ENCODE results near the gene YLPM1. TPM values are rescaled to one million over a fixed set of nuclear protein-coding genes. Genes with fewer than 3 reads are reported as not detected.

Gene YLPM1
- total RNA-seq, 1 donor from 2014 or later: 49.5 TPM

- H4K20me1 ChIP-seq (ENCODE audit: insufficient read depth, low read length): no peaks in the 10 kb centered on the region
- no peak overlapping the region for H3K4me3 ChIP-seq (ENCODE audit: insufficient read depth, low read depth, low read length)
- TF ChIP-seq EZH2 (IDR thresholded peaks at IDR 0.05; ENCODE audit: insufficient read depth, low read length) (no peak), CTCF (IDR thresholded peaks at IDR 0.05; ENCODE audit: insufficient read depth, low read depth, low read length) (no peak)
- DNase-seq (ENCODE audit: low read depth): peak; percentile 37
- H3K4me2 ChIP-seq (ENCODE audit: low read length): no peak overlapping the region
- no peaks in the 10 kb centered on the region for H3K27me3 Mint-ChIP-seq (ENCODE audit: low read depth, unreplicated experiment)
- H3K4me3 Mint-ChIP-seq (ENCODE audit: unreplicated experiment): no peak overlapping the region
- H3K4me1 Mint-ChIP-seq (ENCODE audit: low read depth, unreplicated experiment): peaks cover 4% of the 10 kb centered on the region
- peaks cover 6% of the 10 kb centered on the region for H3K36me3 Mint-ChIP-seq (ENCODE audit: low read depth, unreplicated experiment)
- no peaks in the 10 kb centered on the region for H3K27me3 ChIP-seq (ENCODE audit: insufficient read depth, low read length)
- no peak for FAIRE-seq
- H3K79me2 ChIP-seq (ENCODE audit: insufficient read depth, low read length): no peaks in the 10 kb centered on the region
- H3K9me3 Mint-ChIP-seq (ENCODE audit: unreplicated experiment): no peaks in the 10 kb centered on the region
- H3K27ac ChIP-seq (ENCODE audit: low read depth, low read length): no peak overlapping the region
- peaks cover 36% of the 10 kb centered on the region for H3K36me3 ChIP-seq (ENCODE audit: insufficient read depth, low read length)
- H3K9ac ChIP-seq (ENCODE audit: low read length): no peak overlapping the region
- no peak overlapping the region for H2AFZ ChIP-seq (ENCODE audit: low read depth, low read length)
- no peaks in the 10 kb centered on the region for H3K9me3 ChIP-seq (ENCODE audit: insufficient read depth, low read depth, low read length)
- no peak overlapping the region for H3K27ac Mint-ChIP-seq (ENCODE audit: unreplicated experiment)
- H3K4me1 ChIP-seq (ENCODE audit: insufficient read depth, low read length): no peaks in the 10 kb centered on the region
Observed at GRCh38 chr14:74824997-74825396, 61.9 kb downstream of the YLPM1 start.

GRCh38 chr14:74826574-74826973 lies 63.5 kb downstream of the YLPM1 start:
- Histone ChIP-seq H4K20me1 (ENCODE audit: insufficient read depth, low read length) (no peaks in the 10 kb centered on the region), H3K4me2 (ENCODE audit: low read length) (no peak overlapping the region), H3K27me3 (ENCODE audit: insufficient read depth, low read length) (no peaks in the 10 kb centered on the region), H3K27ac (ENCODE audit: low read depth, low read length) (no peak overlapping the region), H2AFZ (ENCODE audit: low read depth, low read length) (no peak overlapping the region), H3K9ac (ENCODE audit: low read length) (no peak overlapping the region), H3K4me1 (ENCODE audit: insufficient read depth, low read length) (no peaks in the 10 kb centered on the region), H3K79me2 (ENCODE audit: insufficient read depth, low read length) (no peaks in the 10 kb centered on the region), H3K36me3 (ENCODE audit: insufficient read depth, low read length) (peaks cover 31% of the 10 kb centered on the region), H3K4me3 (ENCODE audit: insufficient read depth, low read depth, low read length) (no peak overlapping the region), H3K9me3 (ENCODE audit: insufficient read depth, low read depth, low read length) (no peaks in the 10 kb centered on the region)
- H3K4me3 Mint-ChIP-seq (ENCODE audit: unreplicated experiment): no peak overlapping the region
- no peaks in the 10 kb centered on the region for H3K9me3 Mint-ChIP-seq (ENCODE audit: unreplicated experiment)
- TF ChIP-seq EZH2 (IDR thresholded peaks at IDR 0.05; ENCODE audit: insufficient read depth, low read length) (no peak), CTCF (IDR thresholded peaks at IDR 0.05; ENCODE audit: insufficient read depth, low read depth, low read length) (no peak)
- H3K4me1 Mint-ChIP-seq (ENCODE audit: low read depth, unreplicated experiment): peaks cover 4% of the 10 kb centered on the region
- no peak overlapping the region for H3K27ac Mint-ChIP-seq (ENCODE audit: unreplicated experiment)
- FAIRE-seq (no peak), DNase-seq (ENCODE audit: low read depth) (no peak)
- peaks cover 7% of the 10 kb centered on the region for H3K36me3 Mint-ChIP-seq (ENCODE audit: low read depth, unreplicated experiment)
- H3K27me3 Mint-ChIP-seq (ENCODE audit: low read depth, unreplicated experiment): no peaks in the 10 kb centered on the region

GRCh38 chr14:74829251-74829650 lies 66.1 kb downstream of the YLPM1 start:
- Histone ChIP-seq H3K36me3 (ENCODE audit: insufficient read depth, low read length) (peaks cover 22% of the 10 kb centered on the region), H3K4me2 (ENCODE audit: low read length) (no peak overlapping the region), H4K20me1 (ENCODE audit: insufficient read depth, low read length) (no peaks in the 10 kb centered on the region), H3K4me3 (ENCODE audit: insufficient read depth, low read depth, low read length) (no peak overlapping the region), H3K79me2 (ENCODE audit: insufficient read depth, low read length) (no peaks in the 10 kb centered on the region), H3K9ac (ENCODE audit: low read length) (no peak overlapping the region), H3K27ac (ENCODE audit: low read depth, low read length) (no peak overlapping the region), H2AFZ (ENCODE audit: low read depth, low read length) (no peak overlapping the region), H3K4me1 (ENCODE audit: insufficient read depth, low read length) (peaks cover 2% of the 10 kb centered on the region), H3K9me3 (ENCODE audit: insufficient read depth, low read depth, low read length) (no peaks in the 10 kb centered on the region), H3K27me3 (ENCODE audit: insufficient read depth, low read length) (no peaks in the 10 kb centered on the region)
- Mint-ChIP-seq H3K4me1 (ENCODE audit: low read depth, unreplicated experiment) (peaks cover 4% of the 10 kb centered on the region), H3K4me3 (ENCODE audit: unreplicated experiment) (no peak overlapping the region), H3K9me3 (ENCODE audit: unreplicated experiment) (no peaks in the 10 kb centered on the region), H3K27ac (ENCODE audit: unreplicated experiment) (no peak overlapping the region), H3K36me3 (ENCODE audit: low read depth, unreplicated experiment) (peaks cover 7% of the 10 kb centered on the region), H3K27me3 (ENCODE audit: low read depth, unreplicated experiment) (no peaks in the 10 kb centered on the region)
- no peak for FAIRE-seq
- TF ChIP-seq EZH2 (IDR thresholded peaks at IDR 0.05; ENCODE audit: insufficient read depth, low read length) (no peak), CTCF (IDR thresholded peaks at IDR 0.05; ENCODE audit: insufficient read depth, low read depth, low read length) (no peak)
- no peak for DNase-seq (ENCODE audit: low read depth)
